Kidney epithelial cell (primary cell): Measurements from ENCODE around the gene ECE2. TPM values are rescaled to one million over a fixed set of nuclear protein-coding genes. Genes with fewer than 3 reads are reported as not detected.

Experiments used
- DNase-seq: peaks from one replicate; pipeline ENCODE4 v3.0.0-alpha.2; 2010; ENCODE audit warnings: low read depth
- H3K27me3 ChIP-seq: 2 replicates; pipeline ENCODE4 v1.6.0; 2011; ENCODE audit warnings: low read length; ENCODE audit not compliant: control insufficient read depth, insufficient read depth
- H3K36me3 ChIP-seq: 2 replicates; pipeline ENCODE4 v1.5.1; 2011; ENCODE audit warnings: low read length; ENCODE audit not compliant: control insufficient read depth, insufficient read depth
- H3K4me3 ChIP-seq: 2 replicates; pipeline ENCODE4 v1.5.1; 2011; ENCODE audit warnings: low read depth, mild to moderate bottlenecking, control low read depth, low read length
- CTCF ChIP-seq: IDR thresholded peaks from 2 replicates; pipeline ENCODE4 v1.5.1; 2011; ENCODE audit warnings: mild to moderate bottlenecking, moderate library complexity, low read length, control low read depth, inconsistent platforms; ENCODE audit not compliant: insufficient read depth, poor library complexity, severe bottlenecking
- total RNA-seq: library from RNA; depleted of rRNA; stranded (reverse); fragments of >200 nt; gene quantifications from 2 replicates; pipeline ENCODE4 v1.2.3, GENCODE V29; 2015

Gene ECE2
- total RNA-seq, 1 donor from 2014 or later: not detected

- no peaks in the 10 kb centered on the region for H3K27me3 ChIP-seq
- H3K4me3 ChIP-seq: no peak overlapping the region
- H3K36me3 ChIP-seq: peaks cover 12% of the 10 kb centered on the region
- DNase-seq: no peak
- TF ChIP-seq CTCF: no peak
These were observed 57.4 kb downstream of the ECE2 start for GRCh38 chr3:184333190-184333589.

GRCh38 chr3:184333700-184334099 lies 57.9 kb downstream of the ECE2 start:
- Histone ChIP-seq H3K27me3 (no peaks in the 10 kb centered on the region), H3K4me3 (no peak overlapping the region), H3K36me3 (peaks cover 11% of the 10 kb centered on the region)
- DNase-seq: no peak
- TF ChIP-seq CTCF: no peak

- H3K36me3 ChIP-seq: peaks cover 11% of the 10 kb centered on the region
These were observed 58.8 kb downstream of the ECE2 start for GRCh38 chr3:184334470-184335158.

GRCh38 chr3:184335291-184335660 lies 59.5 kb downstream of the ECE2 start:
- no peak for DNase-seq
- peaks cover 11% of the 10 kb centered on the region for H3K36me3 ChIP-seq

More at GRCh38 chr3:184334470-184335158, 58.8 kb downstream of the ECE2 start:
- H3K27me3 ChIP-seq: no peaks in the 10 kb centered on the region
- H3K4me3 ChIP-seq: no peak overlapping the region
- no peak for TF ChIP-seq CTCF
- DNase-seq: peak; percentile 70

GRCh38 chr3:184335661-184336546 lies 60.1 kb downstream of the ECE2 start:
- H3K4me3 ChIP-seq: peak overlapping the region; percentile 61
- H3K27me3 ChIP-seq: no peaks in the 10 kb centered on the region
- no peak for DNase-seq
- peaks cover 11% of the 10 kb centered on the region for H3K36me3 ChIP-seq
- no peak for TF ChIP-seq CTCF

More at GRCh38 chr3:184335291-184335660, 59.5 kb downstream of the ECE2 start:
- Histone ChIP-seq H3K27me3 (no peaks in the 10 kb centered on the region), H3K4me3 (no peak overlapping the region)
- no peak for TF ChIP-seq CTCF
